Dedifferentiated amniotic fluid mesenchymal stem cell (primary cell): Measurements from ENCODE around the gene XRCC4.
"Not testable (repeated sequence)": the region's sequence is repeated elsewhere in the genome, so short reads cannot be mapped to it uniquely, and the experiment has no call there.

Source experiments
- DNase-seq: peaks from one replicate; pipeline ENCODE4 v3.0.0-alpha.2; 2016; ENCODE audit errors: extremely low spot score

The XRCC4 gene

GRCh38 chr5:83115816-83116215, 38.5 kb downstream of the XRCC4 start:
- DNase-seq: no peak

GRCh38 chr5:83118471-83118870, 41.1 kb downstream of the XRCC4 start:
- DNase-seq: no peak

DNA sequence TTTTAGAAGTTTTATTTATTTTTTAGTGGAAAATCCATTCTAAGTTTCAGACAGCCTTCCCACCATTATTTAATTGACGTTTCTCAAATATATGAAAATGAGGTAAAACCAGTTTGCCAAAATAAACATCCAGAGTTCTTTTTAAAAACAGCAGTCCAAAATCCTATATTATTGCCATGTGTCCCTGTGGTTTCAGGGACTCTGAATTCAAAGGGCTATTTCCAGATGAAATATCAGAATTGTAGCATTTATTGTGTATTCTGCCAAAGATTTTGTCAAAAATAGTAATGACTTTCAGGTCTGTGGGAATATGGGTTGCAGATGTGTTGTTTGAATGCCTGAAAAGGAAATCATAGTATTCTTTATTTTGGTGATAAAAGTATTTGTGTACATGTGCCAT, 41.6 kb downstream of the XRCC4 start:
- DNase-seq: no peak

DNA sequence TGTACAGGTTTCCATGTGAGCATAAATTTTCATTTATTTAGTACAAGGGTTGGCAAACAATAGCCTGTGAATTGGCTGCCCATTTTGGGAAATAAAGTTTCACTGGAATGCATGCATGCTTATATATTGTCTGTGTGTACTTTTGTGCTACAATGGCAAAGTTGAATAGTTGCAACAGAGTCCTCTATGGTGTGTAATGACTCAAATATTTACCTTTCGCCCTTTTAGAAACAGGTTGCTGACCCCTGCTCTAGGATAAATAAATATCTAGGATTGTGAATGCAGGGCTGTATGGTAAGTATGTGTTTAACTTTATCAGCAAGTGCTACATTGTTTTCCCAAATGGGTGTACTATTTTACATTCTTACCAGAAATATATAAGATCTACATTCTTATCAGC, 47.2 kb downstream of the XRCC4 start:
- no peak for DNase-seq

GRCh38 chr5:83125560-83125959, 48.2 kb downstream of the XRCC4 start:
- DNase-seq: no peak

GRCh38 chr5:83126501-83126900, 49.2 kb downstream of the XRCC4 start:
- DNase-seq: no peak

GRCh38 chr5:83133797-83134196, 56.5 kb downstream of the XRCC4 start:
- no peak for DNase-seq

GRCh38 chr5:83142526-83142925, 65.2 kb downstream of the XRCC4 start:
- DNase-seq: no peak

DNA sequence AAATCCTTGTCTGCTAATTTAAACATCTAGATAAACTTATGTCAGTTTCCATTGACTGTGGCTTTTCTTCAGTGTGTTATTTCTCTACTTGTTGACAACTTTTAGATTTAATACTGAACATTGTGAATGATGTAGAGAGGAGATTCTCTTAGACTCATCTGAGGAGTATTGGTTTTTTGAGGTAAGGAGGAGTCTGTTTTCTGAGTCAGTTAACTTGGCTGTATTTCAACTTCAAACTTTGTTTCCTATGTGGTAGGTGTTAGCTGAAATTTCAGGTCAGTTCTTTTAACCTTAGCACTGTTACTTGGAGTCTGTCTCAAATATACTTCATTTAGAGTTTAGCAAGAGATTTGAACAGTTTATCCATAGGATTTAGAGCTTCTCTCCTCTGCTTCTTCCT, 67.9 kb downstream of the XRCC4 start:
- DNase-seq: no peak

DNA sequence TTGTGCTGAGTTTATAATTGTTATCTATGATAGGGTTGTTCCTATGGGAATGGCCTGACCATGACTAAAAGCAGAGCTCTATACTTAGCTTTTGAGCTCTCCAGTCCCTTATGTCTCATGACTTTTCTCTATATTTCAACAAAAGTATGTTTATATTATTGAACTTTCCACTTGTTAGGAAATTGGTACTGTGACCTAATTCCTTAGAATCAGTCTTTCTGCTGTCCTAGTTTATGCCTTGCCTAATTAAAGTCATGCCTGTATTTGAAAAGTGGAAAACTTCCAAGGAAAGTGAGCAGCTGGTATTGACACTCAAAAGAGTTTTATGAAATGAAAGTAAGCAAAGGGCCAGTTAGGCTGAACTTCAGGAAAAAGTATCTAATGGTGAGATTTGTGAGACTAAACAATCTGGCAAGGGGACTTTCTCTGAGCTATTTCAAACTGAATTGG, 68.6 kb downstream of the XRCC4 start:
- peak; percentile 27 for DNase-seq

GRCh38 chr5:83146441-83146840, 69.1 kb downstream of the XRCC4 start:
- DNase-seq: no peak

DNA sequence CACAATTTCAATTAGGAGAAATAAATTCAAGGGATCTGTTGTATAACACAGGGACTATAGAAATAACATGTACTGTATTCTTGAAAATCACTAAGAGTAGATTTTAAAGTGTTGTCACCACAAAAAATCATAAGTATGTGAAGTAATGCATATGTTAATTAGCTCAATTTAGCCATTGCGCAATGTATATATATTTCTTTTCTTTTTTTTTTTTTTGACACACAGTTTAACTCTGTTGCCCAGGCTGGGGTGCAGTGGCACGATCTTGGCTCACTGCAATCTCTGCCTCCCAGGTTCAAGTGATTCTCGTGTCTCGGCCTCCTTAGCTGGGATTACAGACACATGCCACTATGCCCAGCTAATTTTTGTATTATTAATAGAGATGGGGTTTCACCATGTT, 70.2 kb downstream of the XRCC4 start:
- DNase-seq: no peak

GRCh38 chr5:83148370-83148769, 71.0 kb downstream of the XRCC4 start:
- no peak for DNase-seq

DNA sequence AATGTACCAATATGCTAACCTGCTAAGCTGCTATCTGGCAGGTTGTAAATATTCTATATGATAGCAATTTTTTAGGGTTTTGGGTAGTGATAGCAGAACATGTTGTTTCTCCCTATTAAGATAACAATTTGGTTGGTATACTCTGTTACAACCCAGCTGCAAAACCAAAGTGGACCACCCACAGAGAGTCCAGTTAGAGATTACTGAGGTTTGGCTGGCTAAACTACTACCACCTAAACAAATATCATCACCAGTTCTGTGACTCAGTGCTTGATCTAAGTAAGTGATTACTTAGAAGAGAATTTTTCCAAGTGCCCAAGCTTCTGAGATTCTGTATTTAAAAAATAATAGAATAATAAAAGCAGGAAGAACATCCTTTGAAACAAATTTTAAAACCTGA, 72.3 kb downstream of the XRCC4 start:
- DNase-seq: no peak

DNA sequence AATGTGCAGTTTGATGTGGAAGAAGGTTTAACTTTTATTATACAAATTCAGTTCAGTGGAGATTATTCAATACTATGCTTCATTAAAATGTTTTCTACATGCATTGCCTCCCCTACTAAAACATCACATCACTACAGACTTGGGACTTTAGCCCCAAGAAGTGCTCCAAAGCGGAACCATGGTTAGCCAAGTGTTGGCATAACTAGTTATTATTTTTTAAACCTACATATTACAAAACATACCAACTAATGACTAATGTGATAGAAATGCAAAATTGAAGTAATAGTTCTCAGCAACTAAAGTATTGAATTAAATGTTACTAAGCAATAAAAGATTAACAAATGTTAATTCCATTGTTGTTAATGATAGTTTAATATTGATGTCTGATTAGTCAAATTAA, 74.5 kb downstream of the XRCC4 start:
- DNase-seq: no peak

DNA sequence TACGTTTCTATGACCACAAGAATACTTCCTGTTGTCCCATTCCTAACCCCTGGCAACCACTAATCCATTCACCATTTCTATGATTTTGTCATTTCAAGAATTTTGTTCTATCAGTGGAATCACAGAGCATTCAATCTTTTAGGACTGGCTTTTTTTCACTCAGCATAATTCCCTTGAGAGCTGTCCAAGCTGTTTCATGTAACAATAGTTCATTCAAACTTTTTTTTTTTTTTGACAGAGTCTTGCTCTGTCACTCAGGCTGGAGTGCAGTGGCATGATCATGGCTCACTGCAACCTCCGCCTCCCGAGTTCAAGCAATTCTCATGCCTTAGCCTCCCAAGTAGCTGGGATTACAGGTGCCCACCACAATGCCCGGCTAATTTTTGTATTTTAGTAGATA, 75.6 kb downstream of the XRCC4 start:
- not testable (repeated sequence) for DNase-seq

- no peak for DNase-seq
Measured at GRCh38 chr5:83156001-83156400, 78.7 kb downstream of the XRCC4 start.

DNA sequence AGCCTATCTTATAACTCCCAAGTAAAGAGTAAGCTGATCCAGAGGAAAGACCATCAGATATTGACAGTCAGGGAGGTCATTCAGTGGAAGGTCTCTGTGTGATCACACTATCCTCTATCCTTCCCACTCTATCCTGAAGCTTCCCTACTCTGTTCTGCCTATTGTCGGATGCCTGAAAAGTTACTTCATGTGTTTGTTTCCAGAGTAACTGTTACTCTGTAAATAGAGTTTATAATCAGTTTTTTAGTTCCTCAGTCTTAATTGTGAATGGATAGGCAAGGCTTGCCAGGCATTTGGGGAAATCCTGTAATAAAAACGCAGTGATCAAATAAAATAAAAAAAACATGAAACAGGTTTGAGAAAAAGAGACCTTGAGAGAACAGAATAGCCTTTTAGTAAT, 79.8 kb downstream of the XRCC4 start:
- DNase-seq: no peak

- no peak for DNase-seq
Measured at GRCh38 chr5:83162601-83163000, 85.3 kb downstream of the XRCC4 start.

DNA sequence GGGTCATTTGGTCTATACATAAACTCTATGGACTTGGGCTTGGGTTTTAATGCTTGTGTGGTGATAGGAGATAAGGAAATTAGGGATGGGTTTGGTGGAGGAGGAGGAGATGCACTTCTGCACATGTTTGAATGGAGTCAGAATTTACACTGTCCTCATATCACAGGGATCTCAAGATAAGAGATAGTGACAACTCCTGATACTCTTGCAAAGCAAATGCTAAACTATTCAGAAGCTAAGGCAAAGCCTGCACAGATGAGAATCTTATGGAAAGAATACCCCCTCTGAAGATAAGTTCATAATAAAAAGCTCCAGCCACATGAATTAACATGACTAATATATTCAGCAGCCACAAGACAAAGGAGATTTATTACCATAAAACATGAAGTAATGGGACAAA, 90.2 kb downstream of the XRCC4 start:
- DNase-seq: no peak

DNA sequence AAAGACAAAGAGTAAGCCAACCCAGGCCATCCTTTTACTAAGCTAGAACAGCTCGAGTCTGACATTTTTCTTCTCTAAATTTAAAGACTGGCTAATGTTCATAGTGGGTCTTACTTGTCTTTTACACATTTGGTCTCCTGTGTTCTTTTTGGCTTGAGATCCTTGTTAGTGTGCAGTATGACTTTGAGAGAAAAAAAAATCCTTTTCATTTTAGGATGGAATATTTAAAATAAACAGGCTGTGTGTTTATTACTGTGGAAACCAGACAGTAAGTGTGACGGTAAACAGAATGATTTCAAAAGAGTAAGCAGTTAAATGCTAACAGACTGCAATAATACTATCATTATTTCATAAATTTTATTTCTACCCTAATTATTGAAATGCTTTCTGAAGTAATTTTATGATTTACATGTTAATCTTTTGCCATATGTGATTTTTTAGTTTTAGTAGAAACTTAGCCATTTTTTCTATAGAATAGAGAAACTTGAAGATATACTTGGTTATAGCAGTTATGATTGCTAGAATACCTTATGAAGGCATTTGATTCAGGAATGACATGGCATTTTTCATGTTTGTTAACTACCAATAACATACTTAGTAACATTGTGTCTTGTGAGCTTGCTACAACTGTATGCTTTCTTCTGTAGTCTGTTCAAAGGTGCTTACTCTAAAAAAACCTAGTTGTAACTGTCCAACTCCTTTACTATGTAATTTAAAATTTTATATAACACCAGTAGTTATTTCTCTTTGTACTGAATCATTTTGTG, 92.4 kb downstream of the XRCC4 start:
- DNase-seq: no peak

DNA sequence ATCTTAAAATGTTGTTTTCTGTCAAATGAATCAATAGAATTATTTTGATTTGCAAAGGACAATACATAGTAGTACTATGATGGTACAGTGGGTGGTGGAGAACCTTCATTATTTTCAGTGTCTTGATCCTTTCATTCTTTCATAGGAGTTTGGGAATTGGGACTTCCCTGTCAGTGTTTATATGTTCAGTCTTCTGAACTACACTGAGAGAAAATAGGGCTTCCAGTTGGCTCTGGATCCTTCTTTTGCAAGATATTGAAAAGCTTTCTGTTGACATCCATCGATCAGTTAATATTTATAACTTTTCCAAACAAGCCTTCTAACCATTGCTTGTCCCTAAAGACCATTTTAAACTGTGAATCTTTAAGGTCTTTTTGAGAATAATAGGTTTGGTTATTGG, 94.7 kb downstream of the XRCC4 start:
- no peak for DNase-seq

DNA sequence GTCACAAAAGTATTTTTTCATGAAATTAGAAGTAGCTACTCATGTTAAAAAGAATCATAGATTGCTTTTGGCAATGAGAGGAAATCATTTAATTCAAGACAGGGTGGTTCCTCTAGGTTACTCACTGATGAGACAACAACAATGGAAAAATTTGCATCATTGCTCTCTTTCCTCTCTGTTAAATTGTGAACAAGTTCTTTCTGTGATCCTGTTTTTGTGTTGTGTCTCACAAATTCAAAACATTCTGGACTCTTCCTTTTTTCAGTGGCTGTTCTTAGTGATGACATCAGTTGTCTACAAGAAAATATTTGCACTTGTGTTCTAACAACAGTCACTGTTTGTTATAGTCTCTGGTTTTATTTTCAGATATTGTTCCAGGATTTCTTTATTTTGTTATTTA, 95.3 kb downstream of the XRCC4 start:
- DNase-seq: no peak

GRCh38 chr5:83173826-83174225, 96.5 kb downstream of the XRCC4 start:
- DNase-seq: no peak
